HEK293T (cell line): Measurements from ENCODE around the gene NOL4.

Source experiments
- BHLHE40 ChIP-seq: fragments of 450-650 bp; IDR thresholded peaks from 2 replicates; pipeline ENCODE4 v1.6.1; 2016; ENCODE audit warnings: mild to moderate bottlenecking, moderate library complexity, borderline replicate concordance
- CTBP1 ChIP-seq: fragments of 450-650 bp; IDR thresholded peaks from 2 replicates; pipeline ENCODE4 v1.6.1; 2016; ENCODE audit warnings: borderline replicate concordance
- ELF4 ChIP-seq: fragments of 450-650 bp; IDR thresholded peaks from 2 replicates; pipeline ENCODE4 v1.6.1; 2017; ENCODE audit warnings: antibody characterized with exemption
- FOXA1 ChIP-seq: fragments of 450-650 bp; IDR thresholded peaks from 2 replicates; pipeline ENCODE4 v1.6.1; 2016; ENCODE audit warnings: mild to moderate bottlenecking
- FOXK2 ChIP-seq: fragments of 450-650 bp; IDR thresholded peaks from 2 replicates; pipeline ENCODE4 v1.6.1; 2016; ENCODE audit warnings: mild to moderate bottlenecking
- FOXM1 ChIP-seq: fragments of 450-650 bp; IDR thresholded peaks from 2 replicates; pipeline ENCODE4 v1.6.1; 2017; ENCODE audit warnings: mild to moderate bottlenecking, borderline replicate concordance
- PKNOX1 ChIP-seq: fragments of 450-650 bp; IDR thresholded peaks from 2 replicates; pipeline ENCODE4 v1.6.1; 2016
- SP1 ChIP-seq: fragments of 450-650 bp; IDR thresholded peaks from 2 replicates; pipeline ENCODE4 v1.6.1; 2017
- SUZ12 ChIP-seq: fragments of 450-650 bp; IDR thresholded peaks from 2 replicates; pipeline ENCODE4 v1.6.1; 2016; ENCODE audit warnings: mild to moderate bottlenecking
- TARDBP ChIP-seq: fragments of 450-650 bp; IDR thresholded peaks from 2 replicates; pipeline ENCODE4 v1.6.1; 2016

GRCh38 chr18:34219651-34220050 lies 5.1 kb downstream of the NOL4 start:
- no peak for TF ChIP-seq CTBP1
- no peak for TF ChIP-seq FOXK2
- TF ChIP-seq SP1 = no peak
- TF ChIP-seq TARDBP = no peak
- no peak for TF ChIP-seq PKNOX1
- no peak for TF ChIP-seq ELF4
- TF ChIP-seq BHLHE40 = no peak
- TF ChIP-seq FOXM1 = no peak
- no peak for TF ChIP-seq FOXA1
- TF ChIP-seq SUZ12 = no peak
